ENCODE results near the gene LRRC40.

- TF ChIP-seq CTCF (IDR thresholded peaks at IDR 0.05) (no peak), POLR2A (IDR thresholded peaks at IDR 0.05) (no peak), EP300 (IDR thresholded peaks at IDR 0.05) (no peak)
Measured at GRCh38 chr1:70169018-70169839, 36.1 kb downstream of the LRRC40 start.

All from suprapubic skin (tissue), 3 donors.